Thoracic aorta (tissue), 2 donors: ENCODE data around the gene CCP110. TPM values are rescaled to one million over a fixed set of nuclear protein-coding genes. Genes with fewer than 3 reads are reported as not detected.

Source experiments
- ATAC-seq: fragments of 150-250 bp; one replicate; pipeline ENCODE4 v1.8.0; 2017; ENCODE audit warnings: low read depth; ENCODE audit not compliant: insufficient number of reproducible peaks, low FRiP score
- DNase-seq: peaks from one replicate; pipeline ENCODE4 v3.0.0-alpha.2; 2020; ENCODE audit warnings: low spot score
- H3K27ac ChIP-seq, 2 donors: fragments of 200-600 bp; sonication (generic); 1 replicate in 1 of 2; 2 replicates in 1 of 2; pipeline ENCODE4 v1.5.1; 2016; ENCODE audit warnings: mild to moderate bottlenecking in 2 of 2, moderate library complexity in 2 of 2
- H3K27me3 ChIP-seq: fragments of 200-600 bp; sonication (generic); replicated peaks from 2 replicates; pipeline ENCODE4 v1.6.0; 2016; ENCODE audit warnings: mild to moderate bottlenecking; ENCODE audit not compliant: insufficient read depth
- H3K36me3 ChIP-seq: fragments of 200-600 bp; sonication (generic); one replicate; pipeline ENCODE4 v1.5.1; 2016
- H3K4me1 ChIP-seq, 2 donors: fragments of 200-600 bp; sonication (generic); 1 replicate in 1 of 2; 2 replicates in 1 of 2; pipeline versions ENCODE4 v1.5.1 to v1.6.0; 2016; ENCODE audit warnings: low read depth in 2 of 2, mild to moderate bottlenecking in 1 of 2; ENCODE audit not compliant: control insufficient read depth in 1 of 2
- H3K4me3 ChIP-seq: fragments of 200-600 bp; sonication (generic); 2 replicates; pipeline ENCODE4 v1.5.1; 2016; ENCODE audit warnings: mild to moderate bottlenecking
- H3K9me3 ChIP-seq: fragments of 200-600 bp; sonication (generic); 2 replicates; pipeline ENCODE4 v1.5.1; 2016
- total RNA-seq, 2 donors: library from RNA; depleted of rRNA; stranded (reverse); fragments of >200 nt; gene quantifications; one replicate each; pipeline versions ENCODE4 v1.1.0 to v1.2.3, GENCODE V29; 2016
- TF ChIP-seq, protein P1 (sequence below): fragments of 200-600 bp; sonication (generic); IDR thresholded peaks from one replicate; pipeline ENCODE4 v1.5.1; 2019; ENCODE audit warnings: antibody characterized with exemption

The CCP110 gene
- total RNA-seq, 2 donors from 2014 or later, result 20.4 to 30.7 TPM

DNA sequence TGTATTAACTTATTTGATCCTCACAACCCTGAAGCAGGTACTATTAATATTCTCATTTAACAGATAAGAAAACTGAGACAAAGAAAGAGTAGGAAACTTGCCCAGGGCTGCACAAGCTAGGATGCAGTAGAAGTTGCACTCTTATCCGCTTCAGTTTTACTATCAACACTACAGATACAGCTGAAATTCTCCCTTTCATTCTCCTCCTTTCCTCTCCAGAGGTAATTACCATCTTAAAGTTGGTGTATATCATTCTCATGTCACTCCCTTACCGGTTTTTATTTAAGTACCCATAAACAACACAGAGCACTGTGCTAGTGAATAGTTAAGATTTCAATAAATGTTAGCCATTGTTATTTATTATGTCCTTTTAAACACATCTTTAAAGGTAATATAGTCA lies 5.4 kb upstream of the CCP110 start:
- H3K27ac ChIP-seq, result no peak overlapping the region
- H3K4me3 ChIP-seq, result no peak overlapping the region
- H3K36me3 ChIP-seq, result peaks cover 4% of the 10 kb centered on the region
- ATAC-seq, result no peak
- H3K4me1 ChIP-seq, result peaks cover 15 to 45% of the 10 kb centered on the region in 2 donors
- TF ChIP-seq, protein P1, sequence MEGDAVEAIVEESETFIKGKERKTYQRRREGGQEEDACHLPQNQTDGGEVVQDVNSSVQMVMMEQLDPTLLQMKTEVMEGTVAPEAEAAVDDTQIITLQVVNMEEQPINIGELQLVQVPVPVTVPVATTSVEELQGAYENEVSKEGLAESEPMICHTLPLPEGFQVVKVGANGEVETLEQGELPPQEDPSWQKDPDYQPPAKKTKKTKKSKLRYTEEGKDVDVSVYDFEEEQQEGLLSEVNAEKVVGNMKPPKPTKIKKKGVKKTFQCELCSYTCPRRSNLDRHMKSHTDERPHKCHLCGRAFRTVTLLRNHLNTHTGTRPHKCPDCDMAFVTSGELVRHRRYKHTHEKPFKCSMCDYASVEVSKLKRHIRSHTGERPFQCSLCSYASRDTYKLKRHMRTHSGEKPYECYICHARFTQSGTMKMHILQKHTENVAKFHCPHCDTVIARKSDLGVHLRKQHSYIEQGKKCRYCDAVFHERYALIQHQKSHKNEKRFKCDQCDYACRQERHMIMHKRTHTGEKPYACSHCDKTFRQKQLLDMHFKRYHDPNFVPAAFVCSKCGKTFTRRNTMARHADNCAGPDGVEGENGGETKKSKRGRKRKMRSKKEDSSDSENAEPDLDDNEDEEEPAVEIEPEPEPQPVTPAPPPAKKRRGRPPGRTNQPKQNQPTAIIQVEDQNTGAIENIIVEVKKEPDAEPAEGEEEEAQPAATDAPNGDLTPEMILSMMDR, result no peak
- no peaks in the 10 kb centered on the region for H3K27me3 ChIP-seq
- no peak for DNase-seq
- no peaks in the 10 kb centered on the region for H3K9me3 ChIP-seq

DNA sequence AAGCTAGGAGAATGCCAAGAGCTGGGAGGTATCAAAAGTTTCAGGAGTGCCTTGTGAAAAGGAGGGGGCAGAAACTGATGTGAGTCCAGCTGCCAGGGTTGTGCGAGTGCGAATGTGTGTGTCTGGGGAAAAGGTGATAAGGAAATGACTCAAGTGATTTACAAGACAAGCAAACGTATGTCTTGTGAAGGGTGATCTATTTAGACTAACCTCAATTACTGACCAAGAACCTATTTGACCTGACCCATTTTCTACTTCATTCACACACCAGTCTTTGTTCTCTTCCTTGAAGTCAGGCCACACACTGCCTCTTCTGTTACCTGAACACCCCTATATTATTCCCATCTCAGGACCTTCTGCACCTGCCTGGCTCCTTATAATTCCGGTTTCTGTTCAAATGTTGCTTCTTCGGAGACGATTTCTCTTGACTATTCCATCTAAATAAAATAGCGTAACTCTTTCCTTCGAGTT lies 2.8 kb upstream of the CCP110 start:
- Histone ChIP-seq H3K4me3 (peak overlapping the region; percentile 83), H3K27ac (peak overlapping the region; percentile 85 to 90), H3K9me3 (no peaks in the 10 kb centered on the region), H3K27me3 (no peaks in the 10 kb centered on the region), H3K4me1 (peaks cover 23 to 57% of the 10 kb centered on the region in 2 donors), H3K36me3 (no peaks in the 10 kb centered on the region)
- DNase-seq (no peak), ATAC-seq (no peak)
- TF ChIP-seq, protein P1, result no peak

DNA sequence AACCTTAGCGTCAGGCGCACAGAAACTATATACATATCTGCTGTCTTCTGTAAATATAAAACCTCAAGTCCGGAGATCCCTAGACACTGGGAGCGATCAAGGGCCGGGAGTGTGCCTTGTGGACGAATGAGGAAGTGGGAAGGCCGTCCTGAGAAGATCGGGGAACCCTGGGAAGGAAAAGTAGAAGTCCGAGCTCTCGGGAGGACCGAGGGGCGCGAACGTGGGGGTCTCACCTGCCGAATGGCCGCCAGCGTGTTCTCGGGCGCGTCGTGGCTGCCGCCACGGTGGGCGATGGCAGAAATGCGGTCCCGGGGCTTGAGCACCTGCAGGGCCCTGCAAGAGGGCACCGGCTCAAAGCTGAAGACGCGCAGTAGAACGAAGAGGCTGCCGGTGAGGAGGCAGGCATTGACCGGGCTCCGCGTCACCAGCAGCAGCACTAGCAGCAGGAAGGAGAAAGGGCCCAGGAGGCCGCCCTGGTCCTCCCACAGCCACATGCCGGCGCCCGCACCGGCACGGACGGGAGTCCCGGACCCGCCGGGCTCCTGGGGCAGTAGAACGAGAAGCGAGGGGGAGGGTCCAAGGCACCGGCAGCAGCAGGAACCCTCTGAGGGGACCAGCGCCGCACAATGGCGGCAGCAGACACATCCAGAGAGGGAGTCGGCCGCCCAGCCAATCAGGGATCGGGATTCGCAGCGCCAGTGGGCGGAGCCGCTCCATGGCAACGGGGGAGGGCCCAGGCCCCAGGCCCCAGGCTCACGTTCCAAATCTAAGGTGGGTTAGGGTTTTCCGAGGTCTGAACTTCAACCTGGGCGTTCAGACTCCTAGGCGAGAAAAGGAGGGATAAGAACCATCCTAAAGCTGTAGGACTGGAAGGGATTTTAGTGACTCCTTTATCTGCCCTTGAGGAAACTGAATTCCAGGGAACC lies 2.0 kb upstream of the CCP110 start, which contains the start of gene GDE1:
GDE1 (minus strand) TSS at position 628 of the 926 bp plus-strand sequence; CDS start at position 494, 134 bp downstream.
- H3K36me3 ChIP-seq, result no peaks in the 10 kb centered on the region
- H3K9me3 ChIP-seq, result no peaks in the 10 kb centered on the region
- no peaks in the 10 kb centered on the region for H3K27me3 ChIP-seq
- H3K27ac ChIP-seq, result peak within 1 kb of the TSS; percentile 85 to 90
- H3K4me3 ChIP-seq, result peak within 1 kb of the TSS; percentile 83
- TF ChIP-seq, protein P1, result peak; percentile 22
- peaks cover 23 to 58% of the 10 kb centered on the region in 2 donors for H3K4me1 ChIP-seq
- DNase-seq, result peak; percentile 85
- ATAC-seq, result peak; percentile 87

DNA sequence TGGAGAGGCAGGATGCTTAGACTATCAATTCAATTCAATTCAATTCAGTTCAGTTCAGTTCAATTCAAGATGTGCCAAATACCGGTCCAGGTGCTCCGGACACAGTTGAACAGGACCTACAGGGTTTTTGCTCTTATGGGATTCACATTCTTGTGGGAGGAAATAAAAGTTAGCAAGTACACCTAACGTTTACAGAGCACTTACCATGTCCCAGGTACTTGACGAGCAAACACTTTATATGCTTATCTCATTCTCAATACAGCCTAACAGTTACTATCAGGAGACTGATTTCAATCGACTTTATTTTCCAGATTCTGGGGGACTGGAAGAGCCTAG lies 1.4 kb upstream of the CCP110 start:
- TF ChIP-seq, protein P1, result no peak
- H3K4me3 ChIP-seq, result peak overlapping the region; percentile 83
- DNase-seq (no peak), ATAC-seq (no peak)
- H3K27me3 ChIP-seq, result no peaks in the 10 kb centered on the region
- no peaks in the 10 kb centered on the region for H3K36me3 ChIP-seq
- no peaks in the 10 kb centered on the region for H3K9me3 ChIP-seq
- peaks cover 23 to 52% of the 10 kb centered on the region in 2 donors for H3K4me1 ChIP-seq
- peak overlapping the region; percentile 85 to 90 for H3K27ac ChIP-seq

DNA sequence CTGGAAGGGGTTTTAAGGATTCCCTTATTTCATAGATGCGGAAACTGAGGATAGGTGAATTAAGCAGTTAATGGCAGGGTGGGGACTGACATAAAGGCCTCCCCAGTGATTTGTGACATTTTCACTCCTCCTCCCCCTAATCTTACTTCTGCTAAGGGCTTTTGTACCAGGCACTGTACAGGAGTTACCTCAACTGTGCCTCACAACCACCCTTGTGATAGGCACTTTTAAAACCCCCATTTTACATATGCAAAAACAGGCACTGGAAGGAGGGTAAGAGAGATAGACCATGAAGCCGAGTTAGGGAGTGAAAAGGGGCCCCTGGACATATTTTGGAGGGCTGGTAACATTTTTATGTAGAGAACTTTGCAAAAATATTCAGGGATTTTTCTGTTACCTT lies 982 bp upstream of the CCP110 start:
- DNase-seq (no peak), ATAC-seq (no peak)
- H3K27me3 ChIP-seq, result no peaks in the 10 kb centered on the region
- no peaks in the 10 kb centered on the region for H3K9me3 ChIP-seq
- H3K4me1 ChIP-seq, result peaks cover 23 to 48% of the 10 kb centered on the region in 2 donors
- peak overlapping the region; percentile 85 to 90 for H3K27ac ChIP-seq
- H3K4me3 ChIP-seq, result no peak overlapping the region
- no peaks in the 10 kb centered on the region for H3K36me3 ChIP-seq
- TF ChIP-seq, protein P1, result no peak
